ENCODE data around the gene ACIN1. TPM values are rescaled to one million over a fixed set of nuclear protein-coding genes. Genes with fewer than 3 reads are reported as not detected.

ACIN1 gene
- total and polyA plus RNA-seq, 9 of the 15 experiments (the other 6 are each of a cell fraction or from before 2014, with no cell fraction given) = 5.0 to 196 (median 129) TPM

DNA sequence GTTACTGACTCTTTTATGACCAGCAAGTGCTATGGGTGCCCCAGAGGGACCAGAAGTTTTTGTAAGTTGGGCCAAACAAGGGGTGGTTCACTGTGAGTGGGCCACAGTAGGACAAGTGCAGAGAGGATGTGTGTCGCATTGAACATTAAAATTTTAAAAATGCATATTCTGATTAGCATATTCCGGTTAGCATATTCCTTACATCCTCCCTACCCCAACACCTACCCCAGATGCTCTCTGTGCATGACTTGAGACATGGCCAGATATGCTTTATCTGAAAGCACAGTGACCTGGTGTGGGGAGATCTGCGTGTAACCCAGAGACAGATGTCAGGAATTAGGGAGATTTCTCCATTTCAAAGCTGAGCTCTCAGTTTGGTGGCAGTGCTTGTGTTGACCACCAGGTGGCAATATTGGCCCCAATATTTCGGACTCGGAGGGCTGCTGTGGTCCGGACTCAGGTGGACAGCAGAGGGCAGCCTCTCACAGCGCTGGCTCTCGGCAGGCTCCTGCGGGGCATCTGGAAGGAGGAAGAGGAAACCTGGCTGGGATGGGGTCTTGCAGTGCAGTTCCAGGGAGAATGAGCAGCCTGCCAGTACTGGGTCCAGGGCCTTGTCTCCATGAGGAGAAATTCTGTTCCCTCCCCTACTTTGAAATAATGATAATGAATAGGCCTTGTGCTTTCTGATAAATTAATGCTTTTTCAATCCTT lies 25.8 kb upstream of the ACIN1 start (continued):
- TF ChIP-seq, protein P1, sequence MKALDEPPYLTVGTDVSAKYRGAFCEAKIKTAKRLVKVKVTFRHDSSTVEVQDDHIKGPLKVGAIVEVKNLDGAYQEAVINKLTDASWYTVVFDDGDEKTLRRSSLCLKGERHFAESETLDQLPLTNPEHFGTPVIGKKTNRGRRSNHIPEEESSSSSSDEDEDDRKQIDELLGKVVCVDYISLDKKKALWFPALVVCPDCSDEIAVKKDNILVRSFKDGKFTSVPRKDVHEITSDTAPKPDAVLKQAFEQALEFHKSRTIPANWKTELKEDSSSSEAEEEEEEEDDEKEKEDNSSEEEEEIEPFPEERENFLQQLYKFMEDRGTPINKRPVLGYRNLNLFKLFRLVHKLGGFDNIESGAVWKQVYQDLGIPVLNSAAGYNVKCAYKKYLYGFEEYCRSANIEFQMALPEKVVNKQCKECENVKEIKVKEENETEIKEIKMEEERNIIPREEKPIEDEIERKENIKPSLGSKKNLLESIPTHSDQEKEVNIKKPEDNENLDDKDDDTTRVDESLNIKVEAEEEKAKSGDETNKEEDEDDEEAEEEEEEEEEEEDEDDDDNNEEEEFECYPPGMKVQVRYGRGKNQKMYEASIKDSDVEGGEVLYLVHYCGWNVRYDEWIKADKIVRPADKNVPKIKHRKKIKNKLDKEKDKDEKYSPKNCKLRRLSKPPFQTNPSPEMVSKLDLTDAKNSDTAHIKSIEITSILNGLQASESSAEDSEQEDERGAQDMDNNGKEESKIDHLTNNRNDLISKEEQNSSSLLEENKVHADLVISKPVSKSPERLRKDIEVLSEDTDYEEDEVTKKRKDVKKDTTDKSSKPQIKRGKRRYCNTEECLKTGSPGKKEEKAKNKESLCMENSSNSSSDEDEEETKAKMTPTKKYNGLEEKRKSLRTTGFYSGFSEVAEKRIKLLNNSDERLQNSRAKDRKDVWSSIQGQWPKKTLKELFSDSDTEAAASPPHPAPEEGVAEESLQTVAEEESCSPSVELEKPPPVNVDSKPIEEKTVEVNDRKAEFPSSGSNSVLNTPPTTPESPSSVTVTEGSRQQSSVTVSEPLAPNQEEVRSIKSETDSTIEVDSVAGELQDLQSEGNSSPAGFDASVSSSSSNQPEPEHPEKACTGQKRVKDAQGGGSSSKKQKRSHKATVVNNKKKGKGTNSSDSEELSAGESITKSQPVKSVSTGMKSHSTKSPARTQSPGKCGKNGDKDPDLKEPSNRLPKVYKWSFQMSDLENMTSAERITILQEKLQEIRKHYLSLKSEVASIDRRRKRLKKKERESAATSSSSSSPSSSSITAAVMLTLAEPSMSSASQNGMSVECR (CRISPR knock-in tag; IDR thresholded peaks at IDR 0.05) = no peak
- TF ChIP-seq, protein P2, sequence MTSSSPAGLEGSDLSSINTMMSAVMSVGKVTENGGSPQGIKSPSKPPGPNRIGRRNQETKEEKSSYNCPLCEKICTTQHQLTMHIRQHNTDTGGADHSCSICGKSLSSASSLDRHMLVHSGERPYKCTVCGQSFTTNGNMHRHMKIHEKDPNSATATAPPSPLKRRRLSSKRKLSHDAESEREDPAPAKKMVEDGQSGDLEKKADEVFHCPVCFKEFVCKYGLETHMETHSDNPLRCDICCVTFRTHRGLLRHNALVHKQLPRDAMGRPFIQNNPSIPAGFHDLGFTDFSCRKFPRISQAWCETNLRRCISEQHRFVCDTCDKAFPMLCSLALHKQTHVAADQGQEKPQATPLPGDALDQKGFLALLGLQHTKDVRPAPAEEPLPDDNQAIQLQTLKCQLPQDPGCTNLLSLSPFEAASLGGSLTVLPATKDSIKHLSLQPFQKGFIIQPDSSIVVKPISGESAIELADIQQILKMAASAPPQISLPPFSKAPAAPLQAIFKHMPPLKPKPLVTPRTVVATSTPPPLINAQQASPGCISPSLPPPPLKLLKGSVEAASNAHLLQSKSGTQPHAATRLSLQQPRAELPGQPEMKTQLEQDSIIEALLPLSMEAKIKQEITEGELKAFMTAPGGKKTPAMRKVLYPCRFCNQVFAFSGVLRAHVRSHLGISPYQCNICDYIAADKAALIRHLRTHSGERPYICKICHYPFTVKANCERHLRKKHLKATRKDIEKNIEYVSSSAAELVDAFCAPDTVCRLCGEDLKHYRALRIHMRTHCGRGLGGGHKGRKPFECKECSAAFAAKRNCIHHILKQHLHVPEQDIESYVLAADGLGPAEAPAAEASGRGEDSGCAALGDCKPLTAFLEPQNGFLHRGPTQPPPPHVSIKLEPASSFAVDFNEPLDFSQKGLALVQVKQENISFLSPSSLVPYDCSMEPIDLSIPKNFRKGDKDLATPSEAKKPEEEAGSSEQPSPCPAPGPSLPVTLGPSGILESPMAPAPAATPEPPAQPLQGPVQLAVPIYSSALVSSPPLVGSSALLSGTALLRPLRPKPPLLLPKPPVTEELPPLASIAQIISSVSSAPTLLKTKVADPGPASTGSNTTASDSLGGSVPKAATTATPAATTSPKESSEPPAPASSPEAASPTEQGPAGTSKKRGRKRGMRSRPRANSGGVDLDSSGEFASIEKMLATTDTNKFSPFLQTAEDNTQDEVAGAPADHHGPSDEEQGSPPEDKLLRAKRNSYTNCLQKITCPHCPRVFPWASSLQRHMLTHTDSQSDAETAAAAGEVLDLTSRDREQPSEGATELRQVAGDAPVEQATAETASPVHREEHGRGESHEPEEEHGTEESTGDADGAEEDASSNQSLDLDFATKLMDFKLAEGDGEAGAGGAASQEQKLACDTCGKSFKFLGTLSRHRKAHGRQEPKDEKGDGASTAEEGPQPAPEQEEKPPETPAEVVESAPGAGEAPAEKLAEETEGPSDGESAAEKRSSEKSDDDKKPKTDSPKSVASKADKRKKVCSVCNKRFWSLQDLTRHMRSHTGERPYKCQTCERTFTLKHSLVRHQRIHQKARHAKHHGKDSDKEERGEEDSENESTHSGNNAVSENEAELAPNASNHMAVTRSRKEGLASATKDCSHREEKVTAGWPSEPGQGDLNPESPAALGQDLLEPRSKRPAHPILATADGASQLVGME (CRISPR knock-in tag; IDR thresholded peaks at IDR 0.05) = no peak
- TF ChIP-seq SOX6 (IDR thresholded peaks at IDR 0.05) = peak; percentile 81
- TF ChIP-seq KLF1 (tag; IDR thresholded peaks at IDR 0.05) = no peak
- TF ChIP-seq, protein P3, sequence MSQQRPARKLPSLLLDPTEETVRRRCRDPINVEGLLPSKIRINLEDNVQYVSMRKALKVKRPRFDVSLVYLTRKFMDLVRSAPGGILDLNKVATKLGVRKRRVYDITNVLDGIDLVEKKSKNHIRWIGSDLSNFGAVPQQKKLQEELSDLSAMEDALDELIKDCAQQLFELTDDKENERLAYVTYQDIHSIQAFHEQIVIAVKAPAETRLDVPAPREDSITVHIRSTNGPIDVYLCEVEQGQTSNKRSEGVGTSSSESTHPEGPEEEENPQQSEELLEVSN (IDR thresholded peaks at IDR 0.05; ENCODE audit: borderline replicate concordance in 1 of 2, extremely low read depth in 1 of 2, insufficient read depth in 1 of 2, insufficient read length in 1 of 2, low read depth in 1 of 2, low read length in 1 of 2, poor library complexity in 1 of 2, severe bottlenecking in 1 of 2) = no peak
- TF ChIP-seq, protein P4, sequence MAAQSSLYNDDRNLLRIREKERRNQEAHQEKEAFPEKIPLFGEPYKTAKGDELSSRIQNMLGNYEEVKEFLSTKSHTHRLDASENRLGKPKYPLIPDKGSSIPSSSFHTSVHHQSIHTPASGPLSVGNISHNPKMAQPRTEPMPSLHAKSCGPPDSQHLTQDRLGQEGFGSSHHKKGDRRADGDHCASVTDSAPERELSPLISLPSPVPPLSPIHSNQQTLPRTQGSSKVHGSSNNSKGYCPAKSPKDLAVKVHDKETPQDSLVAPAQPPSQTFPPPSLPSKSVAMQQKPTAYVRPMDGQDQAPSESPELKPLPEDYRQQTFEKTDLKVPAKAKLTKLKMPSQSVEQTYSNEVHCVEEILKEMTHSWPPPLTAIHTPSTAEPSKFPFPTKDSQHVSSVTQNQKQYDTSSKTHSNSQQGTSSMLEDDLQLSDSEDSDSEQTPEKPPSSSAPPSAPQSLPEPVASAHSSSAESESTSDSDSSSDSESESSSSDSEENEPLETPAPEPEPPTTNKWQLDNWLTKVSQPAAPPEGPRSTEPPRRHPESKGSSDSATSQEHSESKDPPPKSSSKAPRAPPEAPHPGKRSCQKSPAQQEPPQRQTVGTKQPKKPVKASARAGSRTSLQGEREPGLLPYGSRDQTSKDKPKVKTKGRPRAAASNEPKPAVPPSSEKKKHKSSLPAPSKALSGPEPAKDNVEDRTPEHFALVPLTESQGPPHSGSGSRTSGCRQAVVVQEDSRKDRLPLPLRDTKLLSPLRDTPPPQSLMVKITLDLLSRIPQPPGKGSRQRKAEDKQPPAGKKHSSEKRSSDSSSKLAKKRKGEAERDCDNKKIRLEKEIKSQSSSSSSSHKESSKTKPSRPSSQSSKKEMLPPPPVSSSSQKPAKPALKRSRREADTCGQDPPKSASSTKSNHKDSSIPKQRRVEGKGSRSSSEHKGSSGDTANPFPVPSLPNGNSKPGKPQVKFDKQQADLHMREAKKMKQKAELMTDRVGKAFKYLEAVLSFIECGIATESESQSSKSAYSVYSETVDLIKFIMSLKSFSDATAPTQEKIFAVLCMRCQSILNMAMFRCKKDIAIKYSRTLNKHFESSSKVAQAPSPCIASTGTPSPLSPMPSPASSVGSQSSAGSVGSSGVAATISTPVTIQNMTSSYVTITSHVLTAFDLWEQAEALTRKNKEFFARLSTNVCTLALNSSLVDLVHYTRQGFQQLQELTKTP (IDR thresholded peaks at IDR 0.05; ENCODE audit: low read depth in 1 of 2, partially characterized antibody in 2 of 2) = peak in 1 of 2 experiments; percentile 35
- TF ChIP-seq, protein P5, sequence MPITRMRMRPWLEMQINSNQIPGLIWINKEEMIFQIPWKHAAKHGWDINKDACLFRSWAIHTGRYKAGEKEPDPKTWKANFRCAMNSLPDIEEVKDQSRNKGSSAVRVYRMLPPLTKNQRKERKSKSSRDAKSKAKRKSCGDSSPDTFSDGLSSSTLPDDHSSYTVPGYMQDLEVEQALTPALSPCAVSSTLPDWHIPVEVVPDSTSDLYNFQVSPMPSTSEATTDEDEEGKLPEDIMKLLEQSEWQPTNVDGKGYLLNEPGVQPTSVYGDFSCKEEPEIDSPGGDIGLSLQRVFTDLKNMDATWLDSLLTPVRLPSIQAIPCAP (CRISPR knock-in tag; IDR thresholded peaks at IDR 0.05; ENCODE audit: borderline replicate concordance) = no peak
- no peak for TF ChIP-seq TCF7 (IDR thresholded peaks at IDR 0.05; ENCODE audit: borderline replicate concordance)

Measured in K562 (cell line).